ENCODE results near the gene EIF3B.

- TF ChIP-seq POLR2A (IDR thresholded peaks at IDR 0.05): no peak
- TF ChIP-seq CTCF (IDR thresholded peaks at IDR 0.05): peak in 6 of 12 donors; percentile 7 to 26 (median 14)
These were observed 49.4 kb downstream of the EIF3B start for GRCh38 chr7:2403718-2404648.
